Measurements from ENCODE around the gene C10orf67.

DNA sequence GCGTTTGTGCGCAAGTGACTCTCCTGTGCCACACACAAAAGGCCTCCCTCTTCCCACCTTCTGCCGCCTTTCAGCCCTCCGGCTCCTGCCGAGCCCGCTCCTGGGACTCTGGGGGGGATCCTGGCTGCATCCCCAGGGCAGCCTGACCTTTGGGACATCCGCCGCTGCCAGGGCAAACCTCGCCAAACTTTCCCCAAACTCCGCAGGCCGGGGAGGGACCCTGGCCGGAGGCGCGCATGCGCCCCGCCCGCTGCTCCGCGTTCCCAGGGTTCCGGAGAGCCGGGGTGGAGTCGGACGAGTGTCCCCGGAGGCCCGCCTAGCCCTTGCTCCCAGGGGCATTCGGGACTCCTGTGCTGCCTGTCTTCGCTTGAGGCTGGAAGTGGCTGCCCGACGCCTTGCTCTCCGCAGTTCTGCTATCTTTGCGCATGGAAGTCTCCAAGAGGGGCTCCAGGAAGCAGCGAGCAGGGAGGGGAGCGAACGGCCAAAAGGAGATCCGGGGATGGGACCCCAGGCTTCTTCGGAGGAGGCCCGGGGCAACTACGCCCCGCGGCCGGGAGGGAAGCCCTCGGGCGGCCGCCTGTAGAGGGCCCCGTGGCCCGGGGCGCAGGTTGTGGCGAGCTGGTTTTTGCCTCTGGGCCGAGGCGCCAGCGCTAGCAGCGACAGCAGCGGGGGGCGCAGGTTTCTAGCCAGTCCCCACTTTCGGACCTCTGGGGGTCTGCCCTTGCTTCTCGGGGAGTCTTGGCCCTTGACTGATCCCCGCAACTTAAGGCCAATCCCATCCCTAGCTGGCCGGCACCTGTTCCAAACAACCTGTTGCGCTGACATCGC, 145.4 kb downstream of the C10orf67 start:
- TF ChIP-seq KLF6 (CRISPR knock-in tag; IDR thresholded peaks at IDR 0.05; ENCODE audit: borderline replicate concordance) (no peak), RBM22 (IDR thresholded peaks at IDR 0.05; ENCODE audit: low read depth, low read length, poor library complexity, severe bottlenecking) (no peak), BCL6 (CRISPR knock-in tag; IDR thresholded peaks at IDR 0.05) (no peak), EP300 (IDR thresholded peaks at IDR 0.05; ENCODE audit: low read length) (no peak), ZNF274 (IDR thresholded peaks at IDR 0.05; ENCODE audit: borderline replicate concordance, low read depth, low read length) (no peak), ZNF311 (CRISPR knock-in tag; IDR thresholded peaks at IDR 0.05) (no peak), NFXL1 (CRISPR knock-in tag; IDR thresholded peaks at IDR 0.05) (no peak), MAFG (tag; conservative IDR thresholded peaks at IDR 0.05) (no peak), RFX5 (IDR thresholded peaks at IDR 0.05; ENCODE audit: low read depth, low read length) (no peak), YY1 (IDR thresholded peaks at IDR 0.05; ENCODE audit: borderline replicate concordance in 1 of 3, control insufficient read depth in 1 of 3, extremely low read depth in 1 of 3, insufficient read depth in 3 of 3, insufficient read length in 1 of 3, insufficient replicate concordance in 2 of 3, low read depth in 1 of 3, low read length in 2 of 3) (no peak), ETV5 (CRISPR knock-in tag; IDR thresholded peaks at IDR 0.05; ENCODE audit: low read depth) (no peak)
- TF ChIP-seq, protein P1, sequence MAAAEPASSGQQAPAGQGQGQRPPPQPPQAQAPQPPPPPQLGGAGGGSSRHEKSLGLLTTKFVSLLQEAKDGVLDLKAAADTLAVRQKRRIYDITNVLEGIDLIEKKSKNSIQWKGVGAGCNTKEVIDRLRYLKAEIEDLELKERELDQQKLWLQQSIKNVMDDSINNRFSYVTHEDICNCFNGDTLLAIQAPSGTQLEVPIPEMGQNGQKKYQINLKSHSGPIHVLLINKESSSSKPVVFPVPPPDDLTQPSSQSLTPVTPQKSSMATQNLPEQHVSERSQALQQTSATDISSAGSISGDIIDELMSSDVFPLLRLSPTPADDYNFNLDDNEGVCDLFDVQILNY (CRISPR knock-in tag; IDR thresholded peaks at IDR 0.05), result no peak
- TF ChIP-seq, protein P2, sequence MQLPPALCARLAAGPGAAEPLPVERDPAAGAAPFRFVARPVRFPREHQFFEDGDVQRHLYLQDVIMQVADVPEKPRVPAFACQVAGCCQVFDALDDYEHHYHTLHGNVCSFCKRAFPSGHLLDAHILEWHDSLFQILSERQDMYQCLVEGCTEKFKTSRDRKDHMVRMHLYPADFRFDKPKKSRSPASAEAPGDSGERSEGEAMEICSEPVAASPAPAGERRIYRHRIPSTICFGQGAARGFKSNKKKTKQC (CRISPR knock-in tag; IDR thresholded peaks at IDR 0.05), result no peak

All from K562 (cell line).